GM18861 (cell line): ENCODE data around the gene ANKRD9.
A peak's percentile ranks its signal among the peaks of the same experiment; 100 is the strongest.
"Not testable (repeated sequence)": the region's sequence is repeated elsewhere in the genome, so short reads cannot be mapped to it uniquely, and the experiment has no call there.

ENCODE experiments used
- ATAC-seq: cut with Tn5 transposase; IDR thresholded peaks from one replicate; pipeline ENCODE4 v1.9.1; 2021; ENCODE audit not compliant: unreplicated experiment

Gene ANKRD9

DNA sequence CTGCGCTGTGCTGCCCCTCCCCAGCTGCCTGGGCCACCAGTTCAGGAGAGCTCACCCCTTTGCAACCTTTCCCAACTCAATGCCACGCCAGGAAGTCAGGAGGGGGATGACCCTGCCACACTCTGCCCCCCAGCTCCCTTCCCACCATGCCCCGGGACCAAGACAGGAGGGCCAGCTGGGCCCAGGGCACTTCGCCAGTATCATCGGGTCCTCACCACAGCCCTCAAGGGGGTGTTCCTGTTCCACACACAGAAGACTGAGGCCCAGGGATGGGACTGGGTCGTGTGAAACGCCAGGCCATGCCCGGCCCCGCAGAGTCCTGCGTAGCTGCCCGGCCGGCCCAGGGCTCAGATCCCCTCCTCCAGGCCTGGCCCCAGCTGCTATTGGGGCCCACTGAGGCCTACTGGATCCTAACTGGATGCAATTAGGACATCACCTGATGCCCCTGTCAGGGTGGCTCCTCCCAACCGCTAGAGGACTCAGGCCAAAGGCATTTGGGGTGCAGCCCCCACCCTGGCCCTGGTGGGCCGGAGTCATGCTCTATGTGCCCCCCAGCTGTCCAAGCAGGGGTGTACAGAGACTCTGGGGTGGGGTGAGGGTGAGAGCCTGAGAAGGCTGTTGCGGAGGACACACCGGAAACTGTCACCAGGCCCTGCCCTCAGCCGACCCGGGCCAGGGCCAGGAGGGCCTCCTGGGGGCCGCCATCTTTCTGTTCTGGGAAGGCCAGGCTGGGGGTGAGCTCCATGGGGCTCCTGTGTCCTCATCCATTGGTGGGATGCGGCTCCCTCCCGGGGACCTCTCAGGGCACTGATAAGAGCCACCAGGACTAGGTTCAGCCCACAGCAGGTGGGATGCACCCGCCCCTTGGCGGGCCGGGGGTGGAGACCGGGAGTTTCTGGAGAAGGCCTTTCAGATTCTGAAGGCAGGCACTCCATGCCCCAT lies 29.3 kb upstream of the ANKRD9 start:
- no peak for ATAC-seq

DNA sequence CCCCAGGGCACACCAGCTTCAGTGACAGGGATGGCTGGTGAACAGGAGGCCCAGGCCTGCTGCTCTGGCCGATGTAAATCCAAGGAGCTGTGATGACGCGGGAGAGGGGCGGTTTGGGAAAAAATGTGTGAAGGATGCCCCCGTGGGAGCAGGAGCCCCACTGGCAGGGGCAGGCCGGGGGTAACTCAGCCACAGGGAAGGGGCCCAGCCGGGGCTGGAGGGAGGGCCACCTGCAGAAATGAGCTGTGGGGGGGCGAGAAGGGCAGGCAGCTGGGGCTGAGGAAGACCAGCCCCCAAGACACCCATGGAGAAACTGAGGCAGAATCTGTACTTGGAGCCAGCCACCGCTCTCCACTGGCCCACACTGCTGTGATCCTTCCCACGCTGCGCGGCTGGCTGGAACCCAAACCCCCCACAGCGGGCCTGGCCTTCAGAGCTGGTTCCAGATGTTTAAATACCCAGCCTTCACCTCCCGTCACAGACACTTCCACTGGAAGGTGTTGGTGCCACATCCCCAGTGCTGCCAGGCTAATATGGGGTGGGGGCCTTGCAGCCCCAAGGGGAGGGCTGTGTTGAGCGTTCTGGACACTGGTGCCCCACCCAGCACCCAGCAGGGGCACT lies 28.5 kb upstream of the ANKRD9 start:
- ATAC-seq = no peak

DNA sequence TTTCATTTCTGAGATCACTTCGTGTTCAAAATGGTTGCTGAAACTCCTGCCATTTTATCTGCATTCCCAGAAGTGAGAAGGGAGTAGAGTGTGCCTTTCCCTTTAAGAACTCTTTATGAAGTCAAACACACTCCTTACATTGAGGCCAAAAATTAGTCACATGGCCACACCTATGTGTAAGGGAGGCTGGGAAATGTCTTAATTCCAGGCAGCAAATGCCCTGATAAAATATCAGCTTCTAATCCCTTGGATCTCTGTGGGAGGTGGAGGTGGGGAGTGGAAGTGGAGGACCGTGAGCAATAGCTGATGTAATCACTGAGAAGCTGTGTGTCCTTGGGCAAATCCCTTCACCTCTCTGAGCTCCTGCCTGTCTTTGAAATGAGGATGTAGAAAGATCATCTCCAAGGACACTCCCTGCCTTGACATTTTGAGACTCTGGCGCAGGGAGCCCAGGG lies 22.7 kb upstream of the ANKRD9 start:
- no peak for ATAC-seq

DNA sequence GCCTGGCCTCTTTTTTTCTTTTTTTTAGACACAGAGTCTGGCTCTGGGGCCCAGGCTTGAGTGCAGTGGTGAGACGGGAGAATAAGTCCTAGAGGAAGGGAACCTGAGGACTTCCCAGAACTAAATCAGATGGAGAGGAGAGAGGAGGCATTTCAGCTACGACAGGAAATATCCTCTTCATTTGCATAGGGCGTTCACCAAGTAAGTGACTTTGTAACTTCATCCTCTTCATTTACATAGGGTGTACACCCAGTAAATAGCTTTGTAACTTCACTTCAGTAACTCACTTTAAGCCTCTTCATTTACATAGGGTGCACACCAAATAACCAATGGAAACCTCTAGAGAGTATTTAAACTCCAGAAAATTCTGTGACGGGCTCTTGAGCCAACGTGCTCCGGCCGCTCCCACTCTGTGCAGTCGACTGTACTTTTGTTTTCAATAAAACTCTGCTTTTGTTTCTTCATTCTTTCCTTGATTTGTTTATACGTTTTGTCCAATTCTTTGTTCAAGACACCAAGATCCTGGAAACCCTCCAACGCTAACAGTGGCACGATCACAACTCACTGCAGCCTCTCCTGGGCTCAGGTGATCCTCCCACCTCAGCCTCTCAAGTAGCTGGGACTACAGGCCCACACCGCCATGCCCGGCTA lies 21.4 kb upstream of the ANKRD9 start:
- no peak for ATAC-seq

DNA sequence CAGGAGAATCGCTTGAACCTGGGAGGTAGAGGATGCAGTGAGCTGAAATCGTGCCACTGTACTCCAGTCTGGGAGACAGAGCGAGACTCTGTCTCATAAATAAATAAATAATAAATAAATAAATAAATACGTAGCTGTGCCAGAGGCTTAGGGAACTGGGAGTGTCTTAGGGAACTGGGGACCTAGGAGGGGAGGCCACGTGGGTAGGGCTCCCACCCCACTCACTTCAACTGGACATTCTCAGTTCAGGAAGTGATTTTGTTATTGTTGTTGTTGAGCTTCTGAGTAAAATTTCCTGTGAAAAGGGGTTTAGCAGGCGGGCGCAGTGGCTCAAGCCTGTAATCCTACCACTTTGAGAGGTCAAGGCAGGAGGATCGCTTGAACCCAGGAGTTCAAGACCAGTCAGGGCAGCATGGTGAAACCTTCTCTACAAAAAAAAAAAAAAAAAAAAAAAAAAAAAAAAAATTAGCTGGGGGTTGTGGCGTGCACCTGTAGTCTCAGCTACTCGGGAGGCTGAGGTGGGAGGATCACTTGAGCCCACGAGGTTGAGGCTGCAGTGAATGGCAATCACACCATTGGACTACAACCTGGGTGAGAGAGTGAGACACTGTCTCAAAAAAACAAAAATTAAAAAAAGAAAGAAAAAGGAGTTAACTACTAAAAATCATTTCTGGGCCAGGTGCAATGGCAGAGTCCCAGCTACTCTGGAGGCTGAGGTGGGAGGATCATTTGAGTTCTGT lies 19.0 kb upstream of the ANKRD9 start:
- no peak for ATAC-seq

DNA sequence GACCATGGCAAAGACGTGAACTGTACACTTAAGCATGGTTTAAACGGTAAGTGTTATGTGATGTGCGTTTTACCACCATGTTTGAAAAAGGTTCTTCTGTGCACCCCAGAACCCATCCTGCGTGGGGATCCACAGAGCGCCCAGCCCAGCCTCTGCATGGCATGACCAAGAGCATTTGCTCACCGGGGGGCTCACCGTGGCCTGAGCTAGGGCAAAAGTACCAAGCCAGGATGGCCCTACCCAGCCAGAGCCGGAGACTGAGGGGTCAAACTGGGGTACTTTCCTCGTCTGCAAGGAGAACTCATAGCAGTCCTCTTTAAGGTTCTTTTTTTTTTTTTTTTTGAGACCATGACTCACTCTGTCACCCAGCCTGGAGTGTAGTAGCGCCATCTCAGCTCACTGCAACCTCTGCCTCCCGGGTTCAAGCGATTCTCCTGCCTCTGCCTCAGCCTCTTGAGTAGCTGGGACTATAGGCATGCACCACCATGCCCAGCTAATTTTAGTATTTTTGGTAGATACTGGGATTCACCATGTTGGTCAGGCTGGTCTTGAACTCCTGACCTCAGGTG lies 16.4 kb upstream of the ANKRD9 start:
- ATAC-seq = no peak

DNA sequence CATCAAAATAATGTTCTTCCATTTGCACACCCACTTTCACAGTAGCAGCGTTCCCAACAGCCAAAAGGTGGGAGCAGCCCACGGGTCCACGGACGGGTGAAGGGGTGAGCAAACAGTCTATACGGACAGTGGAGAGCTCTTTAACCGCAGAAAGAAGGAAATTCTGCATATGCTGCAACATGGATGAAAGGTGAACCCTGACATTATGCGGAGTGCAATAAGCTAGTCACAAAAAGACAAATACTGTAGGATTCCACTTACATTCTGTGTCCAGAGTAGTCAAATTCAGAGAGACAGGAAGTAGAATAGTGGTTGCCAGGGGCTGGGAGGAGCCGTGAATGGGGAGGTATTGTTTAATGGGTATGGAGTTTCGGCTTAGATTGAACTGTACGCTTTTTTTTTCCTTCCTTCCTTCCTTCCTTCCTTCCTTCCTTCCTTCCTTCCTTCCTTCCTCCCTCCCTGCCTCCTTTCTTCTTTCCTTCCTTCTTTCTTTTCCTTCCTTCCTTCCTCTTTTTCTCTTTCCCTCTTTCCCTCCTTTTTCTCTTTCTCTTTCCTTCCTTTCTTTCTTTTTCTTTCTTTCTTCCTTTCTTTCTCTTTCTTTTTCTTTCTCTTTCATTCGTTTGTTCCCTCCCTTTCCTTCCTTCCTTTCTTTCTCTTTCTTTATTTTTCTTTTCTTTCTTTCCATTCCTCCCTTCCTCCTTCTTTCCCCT lies 15.8 kb upstream of the ANKRD9 start:
- peak; percentile 26 for ATAC-seq

DNA sequence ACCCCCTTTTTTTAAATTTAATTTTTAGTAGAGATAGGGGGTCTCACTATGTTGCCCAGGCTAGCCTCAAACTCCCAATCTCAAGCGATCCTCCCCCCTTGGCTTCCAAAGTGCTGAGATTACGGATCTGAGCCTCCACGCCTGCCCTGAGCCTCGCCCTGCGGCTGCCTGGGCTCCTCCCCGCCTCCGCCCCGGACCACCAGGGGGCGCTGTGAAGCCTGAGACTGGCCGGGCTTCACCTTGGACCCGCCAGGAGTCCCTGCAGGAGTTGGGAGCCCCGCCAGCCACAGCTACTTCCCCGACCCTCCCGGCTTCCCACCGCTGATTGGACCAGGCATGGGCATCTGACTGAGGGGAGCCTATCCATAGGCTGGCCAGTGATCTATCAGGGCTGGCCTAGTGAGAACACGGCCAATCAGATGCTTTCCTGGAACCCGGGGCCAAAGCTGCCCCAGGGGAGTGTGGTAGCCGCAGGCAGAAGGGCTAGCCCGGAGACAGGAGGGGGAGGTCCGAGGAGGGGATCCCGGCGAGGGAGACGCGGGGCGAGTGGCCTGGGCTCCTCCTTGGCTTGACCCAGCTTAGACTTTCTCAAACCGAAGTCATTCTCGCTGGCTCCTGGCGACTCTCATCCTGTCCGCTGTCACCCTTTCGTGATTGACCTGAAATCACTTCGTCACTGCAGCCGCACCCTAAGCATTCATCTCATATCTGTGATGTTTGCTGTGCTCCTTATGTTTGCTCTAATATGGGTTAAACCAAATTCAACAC lies 15.1 kb upstream of the ANKRD9 start:
- peak; percentile 92 for ATAC-seq

DNA sequence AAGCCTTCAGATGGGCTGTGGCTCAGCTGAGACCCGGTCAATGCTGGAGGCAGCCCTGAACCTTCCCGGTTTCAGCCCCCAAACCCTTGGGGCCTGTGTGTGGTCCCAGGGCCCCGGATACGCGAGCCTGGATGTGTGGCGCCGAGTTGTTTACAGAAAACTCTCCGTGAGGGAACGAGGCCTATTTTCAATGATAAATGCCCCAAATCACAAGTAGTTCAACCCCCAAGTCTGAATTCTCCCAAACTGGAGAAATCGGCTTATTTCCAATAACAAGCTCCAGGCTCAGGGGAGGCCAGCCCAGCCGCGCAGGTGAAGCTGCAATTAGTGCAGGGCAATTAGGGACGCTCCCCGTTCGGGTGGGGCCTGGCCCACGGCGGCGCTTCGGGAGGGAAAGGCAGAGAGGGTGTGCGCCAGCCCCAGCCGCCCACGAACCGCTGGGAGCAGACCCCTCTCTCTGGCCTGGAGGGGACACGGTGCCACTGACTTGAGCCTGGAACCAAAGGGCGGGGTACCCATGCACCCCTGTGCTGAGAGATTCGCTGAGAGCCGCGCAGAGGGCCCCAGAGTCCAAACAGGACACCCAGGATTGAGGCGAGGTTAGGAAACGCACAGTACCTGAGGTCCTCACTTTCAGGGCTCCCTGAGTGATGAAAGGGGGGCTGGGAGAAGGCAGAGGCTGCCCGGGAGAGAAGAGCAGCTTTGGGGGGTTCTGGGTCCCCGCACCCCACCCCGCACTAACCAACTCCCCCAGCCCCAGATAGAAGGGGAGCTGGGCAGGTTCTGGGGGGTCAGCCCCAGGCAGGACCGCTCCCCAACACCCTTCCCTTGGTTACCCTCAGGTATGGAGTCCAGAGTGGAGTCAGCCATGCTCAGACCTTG lies 14.2 kb upstream of the ANKRD9 start:
- ATAC-seq = no peak

DNA sequence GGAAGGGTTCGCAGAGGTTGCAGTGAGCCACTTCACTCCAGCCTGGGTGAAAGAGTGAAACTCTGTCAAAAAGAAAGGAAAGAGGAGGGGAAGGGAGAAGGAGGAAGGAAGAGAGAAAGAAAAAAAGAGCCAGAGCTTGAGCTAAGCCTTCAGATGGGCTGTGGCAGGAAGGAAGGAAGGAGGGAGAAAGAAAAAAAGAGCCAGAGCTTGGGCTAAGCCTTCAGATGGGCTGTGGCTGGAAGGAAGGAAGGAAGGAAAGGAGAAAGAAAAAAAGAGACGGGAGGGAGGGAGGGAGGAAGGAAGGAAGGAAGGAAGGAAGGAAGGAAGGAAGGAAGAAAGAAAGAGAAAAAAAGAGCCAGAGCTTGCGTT lies 13.6 kb upstream of the ANKRD9 start:
- ATAC-seq = no peak

DNA sequence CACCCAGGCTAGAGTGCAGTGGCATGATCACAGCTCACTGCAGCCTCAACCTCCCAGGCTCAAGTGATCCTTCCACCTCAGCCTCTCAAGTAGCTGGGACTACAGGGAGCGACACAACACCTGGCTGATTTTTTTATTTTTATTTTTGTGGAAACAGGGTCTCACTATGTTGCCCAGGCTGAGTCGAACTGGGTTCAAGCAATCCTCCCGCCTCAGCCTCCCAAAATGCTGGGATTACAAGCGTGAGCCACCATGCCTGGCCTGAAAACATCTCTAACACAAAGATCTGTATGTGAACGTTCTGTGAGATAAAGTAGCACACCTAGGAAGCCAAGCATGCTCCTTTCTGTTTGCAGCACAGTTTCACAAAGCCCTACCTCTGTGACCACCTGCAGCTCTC lies 10.1 kb upstream of the ANKRD9 start:
- ATAC-seq = not testable (repeated sequence)

DNA sequence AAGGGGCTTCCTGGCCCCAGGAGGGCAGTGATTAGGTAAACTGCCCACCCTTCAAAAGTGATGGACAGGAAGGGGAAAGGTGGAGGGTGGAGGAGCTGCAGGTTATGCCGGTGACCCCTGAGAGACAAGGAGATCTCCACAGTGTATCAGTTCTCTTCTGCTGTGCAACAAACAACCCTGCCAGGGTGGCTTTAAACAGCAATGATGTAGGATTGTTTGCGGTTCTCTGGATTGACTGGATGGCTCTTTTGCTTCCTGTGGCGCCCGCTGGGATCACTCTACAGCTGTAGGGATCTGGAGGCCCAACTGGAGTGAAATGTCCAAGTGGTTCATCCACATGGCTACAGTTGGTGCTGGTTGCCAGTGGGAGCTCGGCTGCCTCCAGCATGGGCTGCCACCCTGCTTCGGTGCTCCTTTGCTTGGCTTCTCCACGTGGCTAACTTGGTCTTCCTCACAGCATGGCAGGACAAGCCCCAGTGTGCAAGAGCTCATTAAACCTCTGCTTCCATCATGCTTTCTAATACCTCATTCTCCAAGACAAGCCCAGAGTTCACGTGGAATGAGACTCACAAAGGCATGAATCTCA lies 8.6 kb upstream of the ANKRD9 start:
- ATAC-seq = no peak

DNA sequence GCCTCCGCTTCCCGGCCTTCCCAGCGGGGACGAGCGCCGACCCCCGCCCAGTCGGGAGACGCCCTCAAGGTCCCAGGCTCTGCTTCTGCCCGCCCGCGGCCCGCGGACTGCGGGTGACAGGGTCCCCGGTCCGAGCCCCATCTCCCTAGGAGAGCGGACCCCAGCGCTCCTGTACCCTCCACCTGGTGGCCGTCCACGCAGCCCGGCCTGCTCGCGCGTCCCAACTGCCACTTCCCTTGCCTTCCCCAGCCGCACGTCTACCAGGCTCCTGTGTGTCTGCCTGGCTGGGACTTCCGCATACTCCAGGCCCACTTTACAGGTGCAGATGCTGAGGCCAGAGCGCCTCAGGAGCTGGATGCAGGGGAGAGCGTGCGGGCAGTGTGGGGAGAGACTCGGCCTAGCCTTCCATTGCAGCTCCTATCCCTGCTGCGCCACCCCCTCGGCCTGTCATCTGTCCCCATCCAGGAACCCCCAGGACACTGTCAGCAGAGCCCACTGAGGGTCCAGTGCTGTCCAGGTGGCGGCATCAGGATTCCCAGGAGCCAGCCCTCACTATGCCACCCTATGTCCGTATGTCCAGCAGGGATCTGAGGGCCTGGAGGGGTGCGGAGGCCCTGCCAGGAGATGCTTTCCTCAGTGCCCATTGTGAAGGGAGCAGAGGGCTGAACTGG lies 8.0 kb upstream of the ANKRD9 start:
- ATAC-seq = no peak

DNA sequence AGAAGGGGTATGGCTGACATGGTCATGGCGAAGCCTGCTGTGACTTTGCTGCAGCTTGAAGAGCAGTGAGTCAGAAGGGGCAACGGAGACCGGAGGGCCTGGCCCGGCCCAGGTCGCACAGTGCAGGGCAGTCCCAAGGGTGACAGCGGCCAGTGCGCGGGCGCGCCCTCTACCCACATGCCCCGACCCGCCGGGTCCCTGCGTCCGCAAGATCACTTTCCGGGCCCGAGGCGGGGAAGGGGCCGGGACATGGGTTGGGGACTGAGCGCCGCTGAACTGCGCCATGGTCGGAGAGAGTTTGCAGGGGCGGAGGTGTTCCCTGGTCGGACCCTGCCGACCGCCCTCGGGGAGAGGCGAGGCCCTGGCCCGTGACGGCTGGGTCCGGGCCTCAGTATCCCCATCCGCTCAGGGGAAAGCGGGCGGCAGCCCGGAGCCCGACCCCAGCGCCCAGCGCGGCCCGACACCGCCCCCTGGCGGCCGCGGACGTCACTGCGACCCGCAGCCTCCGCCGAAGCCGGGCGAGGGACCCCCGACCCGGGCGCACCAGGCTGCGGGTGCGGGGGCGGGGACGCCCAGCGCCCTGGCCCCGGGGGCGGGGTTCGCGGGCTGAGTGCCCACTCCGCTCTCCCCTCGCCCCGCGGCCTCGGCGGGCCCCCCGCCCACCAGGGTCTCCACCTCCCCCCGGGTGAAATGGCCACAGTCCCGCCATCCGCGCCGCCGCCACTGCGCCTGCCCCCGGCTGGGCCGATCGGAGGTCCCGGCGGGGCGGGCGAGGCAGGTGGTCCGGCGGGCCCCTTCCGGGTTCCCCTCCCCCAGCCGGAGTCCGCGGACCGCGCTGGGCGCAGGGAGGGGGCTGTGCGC lies 7.2 kb upstream of the ANKRD9 start:
- no peak for ATAC-seq

DNA sequence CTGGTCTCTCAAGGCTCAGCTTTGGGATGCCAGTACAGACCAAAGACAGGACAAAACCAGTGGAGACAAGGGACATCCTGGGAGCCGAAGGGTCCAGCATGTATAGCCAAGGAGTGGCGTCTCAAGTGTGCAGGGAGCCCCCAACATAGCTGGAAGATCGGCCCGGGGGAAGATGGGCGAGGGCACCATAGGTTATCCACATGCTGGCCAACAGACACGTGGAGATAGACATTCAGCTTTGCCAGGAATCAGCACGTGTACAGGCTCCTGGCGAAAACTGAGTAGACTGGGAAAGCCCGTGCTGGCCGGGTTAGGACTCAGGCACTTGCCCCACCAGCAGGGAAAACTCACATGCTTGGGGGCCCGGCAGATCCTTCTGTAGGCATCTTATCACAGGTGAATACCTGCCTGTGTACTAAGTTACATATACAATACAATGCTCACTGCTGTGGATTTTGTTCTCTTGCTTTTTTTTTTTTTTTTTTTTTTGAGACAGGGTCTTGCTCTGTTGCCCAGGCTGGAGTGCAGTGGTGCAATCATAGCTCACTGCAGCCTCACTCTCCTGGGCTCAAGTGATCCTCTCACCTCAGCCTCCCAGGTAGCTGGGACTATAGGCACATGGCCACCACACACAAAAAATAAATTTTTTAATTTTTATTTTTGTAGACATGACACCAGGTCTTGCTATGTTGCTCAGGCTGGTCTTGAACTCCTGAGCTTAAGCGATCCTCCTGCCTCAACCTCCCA lies 5.6 kb upstream of the ANKRD9 start:
- no peak for ATAC-seq
